Stimulated activated CD4-positive, alpha-beta T cell treated with anti-CD3 and anti-CD28 coated beads, Interleukin-1b, Interleukin-23, amount 100 ng/mL, for 1 hour (primary cell): ENCODE results near the gene IGFBP7.
"Not testable (repeated sequence)": the region's sequence is repeated elsewhere in the genome, so short reads cannot be mapped to it uniquely, and the experiment has no call there.

Source experiments
- DNase-seq, 2 donors: peaks; one replicate each; pipeline ENCODE4 v3.0.0-alpha.2; 2020; ENCODE audit warnings: low read depth in 2 of 2

The IGFBP7 gene

DNA sequence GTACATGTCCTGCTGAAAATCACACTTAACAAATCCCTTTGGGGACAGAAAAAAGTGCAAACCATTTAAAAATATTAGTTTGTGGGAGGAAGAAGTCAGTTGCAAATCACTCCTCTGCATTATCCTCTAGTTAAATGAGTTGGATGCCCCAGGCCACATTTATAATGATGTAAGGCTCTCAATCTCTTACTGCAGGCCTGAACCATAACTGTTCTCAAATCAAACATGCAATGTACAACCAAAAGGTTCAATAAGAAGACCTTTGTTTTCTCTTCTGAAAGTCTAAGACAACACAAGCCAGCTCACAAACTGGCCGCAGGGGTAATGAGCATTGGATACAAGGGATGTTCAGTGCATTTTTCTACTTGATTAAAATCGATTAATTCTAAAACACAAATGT is 39.7 kb downstream of the IGFBP7 start:
- DNase-seq: no peak

DNA sequence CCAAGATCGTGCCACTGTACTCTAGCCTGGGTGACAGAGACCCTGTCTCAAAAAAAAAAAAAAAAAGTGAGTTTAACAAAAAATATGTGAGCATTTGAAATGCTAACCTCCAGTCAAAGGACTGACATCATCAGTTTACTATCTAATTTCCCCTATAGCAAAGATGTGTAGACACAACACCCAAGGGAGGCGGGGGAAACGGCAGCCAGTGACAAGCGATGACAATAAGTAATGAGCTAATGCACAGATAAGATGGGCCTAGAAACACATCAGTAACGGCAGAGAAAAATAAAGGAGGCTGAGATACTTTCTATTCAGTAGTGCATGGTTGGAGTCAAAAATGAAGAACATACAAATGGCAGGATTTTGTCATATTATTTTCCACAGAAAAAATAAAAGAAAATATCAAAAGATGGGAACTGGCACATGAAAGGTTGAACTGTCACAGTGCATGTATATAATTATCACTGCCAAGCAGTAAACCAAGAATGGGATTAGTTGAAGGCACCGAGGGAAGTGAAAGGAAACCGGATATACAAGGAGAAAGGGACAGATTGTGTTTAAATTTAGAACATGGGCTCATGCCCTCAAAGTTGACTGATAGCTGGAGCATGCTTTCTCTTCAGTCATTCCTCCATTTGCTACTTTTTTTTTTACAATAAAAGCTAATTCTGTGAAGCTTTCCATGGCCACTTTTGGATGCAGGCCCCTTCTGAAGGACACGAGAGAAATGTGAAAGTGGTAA is 41.8 kb downstream of the IGFBP7 start:
- DNase-seq: no peak

DNA sequence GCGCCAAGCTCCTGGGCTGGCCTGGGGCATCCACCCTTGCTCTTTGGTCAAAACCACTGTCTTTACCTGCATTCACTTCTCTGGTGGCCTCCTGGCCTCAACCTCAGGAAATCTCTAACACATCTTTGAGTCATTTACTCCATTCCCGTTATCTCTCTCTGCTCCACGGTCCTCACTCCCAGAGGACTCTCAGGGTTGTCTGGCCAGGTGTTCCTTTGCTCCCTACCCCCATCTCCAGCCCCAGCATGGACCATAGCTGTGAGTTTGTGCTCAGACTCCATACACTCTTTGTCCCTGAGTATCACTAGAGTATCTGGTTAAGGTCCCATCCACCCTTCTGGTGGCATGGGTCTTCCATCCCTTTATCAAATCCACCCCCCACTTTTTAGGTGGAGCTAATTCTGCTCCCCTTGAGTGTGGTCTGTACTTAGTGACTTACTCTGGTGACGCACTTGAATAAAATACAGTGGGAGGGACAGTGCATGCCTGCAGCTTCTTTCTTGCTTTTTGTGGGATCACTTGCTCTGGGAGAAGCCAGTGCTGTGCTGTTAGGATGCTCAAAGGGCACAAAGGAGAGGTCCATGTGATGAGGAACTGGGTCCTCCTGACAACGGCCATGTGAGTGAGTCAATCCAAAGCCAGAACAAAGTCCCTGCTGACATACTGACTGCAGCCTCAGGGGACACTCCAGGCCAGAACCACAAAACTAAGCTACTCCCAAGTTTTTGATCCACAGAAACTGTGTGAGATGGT is 44.3 kb downstream of the IGFBP7 start:
- DNase-seq: no peak

DNA sequence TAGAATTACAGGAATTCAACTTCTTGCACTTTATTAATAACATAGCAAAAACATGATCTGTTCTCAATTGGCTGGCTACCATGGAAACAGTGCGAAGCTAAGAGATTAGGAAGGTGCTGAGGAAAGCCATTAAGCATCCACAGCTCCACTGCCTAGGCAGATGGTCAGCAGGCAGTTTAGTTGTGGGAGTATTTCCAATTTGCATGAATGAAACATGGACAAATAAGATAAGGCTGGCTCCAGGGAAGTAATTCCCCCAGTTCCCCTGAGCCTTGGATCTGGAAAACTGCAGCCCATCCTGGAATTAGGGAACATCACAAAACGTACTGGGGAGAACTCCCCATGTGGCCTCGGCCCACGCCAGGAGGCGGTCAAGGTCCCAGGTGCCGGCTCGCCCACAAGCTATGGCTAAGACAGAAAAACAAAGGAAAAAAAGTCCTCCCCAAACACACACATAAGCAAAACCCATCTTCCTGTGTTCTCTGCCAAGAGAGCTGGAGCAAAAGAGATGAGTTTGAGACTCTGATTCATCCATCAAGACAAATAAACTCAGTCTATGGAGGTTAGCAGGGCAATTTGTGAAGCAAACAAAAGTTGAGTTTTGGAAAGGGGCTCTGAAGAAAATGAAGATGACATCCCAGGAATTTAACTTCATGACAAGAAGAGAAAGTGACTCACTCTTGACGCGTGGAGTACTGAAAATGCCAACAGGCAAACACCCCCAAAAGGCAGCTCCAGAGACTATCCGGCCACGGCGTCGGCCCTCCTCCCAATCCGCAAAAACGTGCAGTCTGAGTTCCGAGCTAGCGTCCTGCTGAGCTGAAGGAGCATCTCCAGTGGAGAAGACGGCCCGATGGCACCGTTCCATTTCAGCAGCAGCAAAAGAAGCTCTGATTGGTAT is 45.1 kb downstream of the IGFBP7 start:
- no peak for DNase-seq

GRCh38 chr4:57064120-57064519 is 46.1 kb downstream of the IGFBP7 start:
- no peak for DNase-seq

GRCh38 chr4:57063518-57063917 is 46.7 kb downstream of the IGFBP7 start:
- DNase-seq: no peak

GRCh38 chr4:57061395-57061794 is 48.8 kb downstream of the IGFBP7 start:
- no peak for DNase-seq

- DNase-seq: not testable (repeated sequence)
These were observed 49.5 kb downstream of the IGFBP7 start for GRCh38 chr4:57060717-57061067.

GRCh38 chr4:57059890-57060716 is 50.1 kb downstream of the IGFBP7 start:
- DNase-seq: no peak

DNA sequence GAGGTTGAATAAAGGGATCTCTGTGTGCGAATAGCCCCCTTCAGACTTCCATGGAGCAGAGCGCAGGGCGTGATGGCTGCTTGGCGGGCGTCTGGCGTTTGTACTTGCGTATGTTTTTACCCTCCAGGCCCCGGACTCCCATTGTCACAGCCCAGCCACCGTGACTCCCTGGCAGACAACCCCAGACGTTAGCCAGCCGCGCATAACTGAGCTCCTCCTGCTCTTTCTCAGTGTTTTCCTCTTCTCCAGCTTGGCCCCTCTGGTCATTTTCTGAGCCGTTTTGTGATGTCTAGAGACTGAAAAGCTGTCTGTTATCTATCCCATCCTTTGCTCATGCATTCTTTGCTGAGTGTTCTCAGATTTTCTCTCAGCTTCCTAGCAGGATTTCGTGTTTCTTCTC is 54.3 kb downstream of the IGFBP7 start:
- DNase-seq: no peak

DNA sequence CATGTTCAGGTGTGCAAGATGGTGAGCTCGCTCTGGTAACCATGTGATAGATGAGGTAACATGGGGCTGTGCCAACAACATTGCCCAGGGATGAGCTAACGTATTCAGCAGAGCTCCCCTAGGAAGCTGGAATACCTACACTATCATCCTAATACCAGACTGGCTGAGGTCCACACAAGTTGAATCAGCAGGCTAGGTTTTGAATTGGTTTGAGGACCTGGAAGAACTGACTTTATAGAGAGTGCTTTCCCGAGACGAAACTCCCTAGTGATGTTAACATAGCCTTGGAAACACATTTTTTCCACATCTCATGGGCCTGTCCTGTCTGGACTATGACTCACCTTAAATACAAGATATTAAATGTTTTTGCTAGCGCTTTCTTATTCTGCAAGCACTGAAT is 56.7 kb downstream of the IGFBP7 start:
- DNase-seq: no peak

- DNase-seq: no peak
These were observed 58.7 kb downstream of the IGFBP7 start for GRCh38 chr4:57051524-57051923.

DNA sequence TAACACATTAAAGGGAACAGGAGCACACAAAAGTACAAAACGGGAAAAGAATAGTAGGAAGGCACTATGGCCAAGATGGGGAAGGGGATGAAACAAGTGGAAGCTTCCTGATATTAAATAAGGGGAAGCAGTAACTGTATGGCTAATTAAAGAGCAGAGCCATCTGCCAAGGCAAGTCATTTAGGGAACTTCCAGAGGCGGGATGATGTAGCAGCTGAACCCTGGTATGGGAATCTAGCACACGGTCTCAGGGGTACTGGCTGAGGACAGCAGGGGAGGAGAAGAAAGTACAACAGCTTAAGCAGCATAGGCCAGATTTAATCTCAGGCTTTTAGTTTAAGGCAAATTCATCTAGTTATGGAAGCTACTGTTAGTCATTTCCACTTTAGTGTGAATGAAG is 59.1 kb downstream of the IGFBP7 start:
- DNase-seq: no peak

DNA sequence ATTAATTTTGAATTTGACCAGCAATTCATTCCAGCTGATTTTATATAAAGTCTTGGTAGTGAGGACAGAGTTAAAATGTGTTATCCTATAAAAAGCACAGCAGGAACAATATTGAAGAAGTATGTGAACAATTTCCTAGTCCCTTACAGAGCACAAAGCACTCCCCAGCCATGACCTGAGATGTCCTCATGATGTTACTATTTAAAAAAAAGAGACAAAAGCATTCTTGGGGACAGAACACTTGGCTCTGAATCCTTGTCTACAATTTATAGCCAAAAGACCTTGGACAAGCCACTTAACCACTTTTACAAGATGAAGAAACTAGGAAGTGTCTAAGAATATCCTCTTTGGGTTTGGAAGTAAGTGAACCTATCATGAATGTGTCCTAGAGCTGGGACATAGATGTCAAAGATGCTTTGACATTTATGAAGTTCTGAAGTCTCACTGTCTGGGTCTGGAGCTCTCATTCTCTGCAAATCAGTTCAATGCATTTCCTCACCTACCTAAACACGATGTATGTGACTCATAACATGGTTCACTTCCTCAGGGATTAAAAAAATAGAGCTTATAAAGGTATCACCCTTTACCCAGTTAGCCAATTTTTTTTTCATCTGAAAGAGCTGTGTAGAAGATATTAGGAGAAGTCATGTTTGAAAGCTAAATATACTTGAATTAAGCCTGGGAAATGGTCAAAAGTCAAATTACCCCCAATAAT is 61.4 kb downstream of the IGFBP7 start:
- no peak for DNase-seq

- DNase-seq: not testable (repeated sequence)
These were observed 63.1 kb downstream of the IGFBP7 start for GRCh38 chr4:57047046-57047445.

- no peak for DNase-seq
These were observed 65.2 kb downstream of the IGFBP7 start for GRCh38 chr4:57044996-57045395.

GRCh38 chr4:57044279-57044678 is 65.9 kb downstream of the IGFBP7 start:
- no peak for DNase-seq

DNA sequence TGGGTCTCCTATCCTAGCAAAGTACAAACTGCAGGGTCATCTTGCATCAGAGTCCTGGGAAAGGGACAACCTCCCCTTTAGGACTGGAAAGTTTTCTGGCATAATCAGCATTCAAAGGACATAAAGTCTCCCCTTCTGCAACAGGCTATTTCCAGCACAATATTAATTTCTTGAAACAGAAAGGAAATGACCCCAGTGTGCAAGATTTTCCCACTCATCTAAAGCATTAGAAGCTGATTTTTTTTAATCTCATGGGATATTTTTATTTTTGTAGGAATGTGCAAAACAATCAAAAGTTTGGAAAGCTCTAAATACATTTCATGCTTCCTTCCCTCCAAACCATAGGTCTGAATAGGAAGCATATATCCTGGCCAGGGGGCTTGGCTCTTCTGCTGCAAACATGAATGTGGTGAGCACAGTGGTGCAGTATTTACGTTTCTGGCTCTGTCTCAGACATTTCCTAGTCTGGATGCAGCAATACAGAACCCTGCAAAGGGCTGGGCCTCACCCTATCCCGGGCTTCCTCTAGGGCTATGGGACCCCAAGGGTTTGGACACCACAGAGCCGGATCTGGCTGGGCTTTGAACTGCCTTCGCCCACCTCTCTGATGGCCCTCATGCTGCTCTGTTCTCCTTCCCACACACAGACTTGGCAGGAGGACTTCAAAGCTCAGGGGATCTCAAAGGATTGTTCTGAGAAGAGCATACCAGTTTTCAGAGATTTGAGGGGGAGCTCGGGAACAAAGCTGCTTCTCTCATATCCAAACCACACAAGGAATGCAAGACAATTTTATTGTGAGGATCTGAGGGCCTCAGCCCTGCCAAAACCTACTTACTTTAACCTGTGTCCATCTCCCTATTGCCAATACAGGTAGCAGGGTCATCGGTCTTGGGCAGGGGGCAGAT is 66.6 kb downstream of the IGFBP7 start:
- DNase-seq: no peak

DNA sequence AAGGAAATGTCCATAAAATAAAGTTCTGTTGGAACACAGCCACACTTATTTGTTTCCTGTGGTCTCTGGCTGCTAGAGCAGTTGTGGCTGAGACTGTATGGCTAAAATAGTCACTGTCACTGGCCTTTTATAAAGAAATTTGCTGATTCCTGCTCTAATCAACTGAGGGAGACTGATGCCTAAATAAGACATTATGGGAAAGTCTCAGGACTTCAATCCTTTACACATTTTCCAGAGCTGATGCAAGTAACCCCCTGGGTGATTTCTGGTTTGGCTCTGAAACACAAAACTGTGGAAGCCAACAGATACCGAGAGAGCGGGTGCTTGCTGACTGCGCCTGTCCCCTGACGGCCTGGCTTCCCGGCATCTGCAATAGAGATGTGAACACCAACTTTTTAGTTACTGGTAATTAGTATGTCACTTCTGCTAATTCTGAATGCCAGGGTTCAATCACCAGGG is 67.4 kb downstream of the IGFBP7 start:
- DNase-seq: no peak

GRCh38 chr4:57041020-57041419 is 69.2 kb downstream of the IGFBP7 start:
- no peak for DNase-seq
